Activated T-helper 17 cell treated with anti-CD3 and anti-CD28 coated beads, Interleukin-2, amount 50 U/mL, for 72 hours (primary cell): ENCODE results near the gene HDAC8. TPM values are rescaled to one million over a fixed set of nuclear protein-coding genes. Genes with fewer than 3 reads are reported as not detected.

Source experiments
- ATAC-seq: fragments of 150-1000 bp; cut with Tn5 transposase; replicated peaks from 2 replicates; pipeline ENCODE4 v1.10.0; 2021; ENCODE audit warnings: mild to moderate bottlenecking, moderate library complexity
- H3K27ac Mint-ChIP-seq: one replicate; pipeline ENCODE4 v1.8.0; 2022; ENCODE audit warnings: mixed read lengths
- H3K27me3 Mint-ChIP-seq: one replicate; pipeline ENCODE4 v1.8.0; 2022; ENCODE audit warnings: mixed read lengths
- H3K36me3 Mint-ChIP-seq: one replicate; pipeline ENCODE4 v1.8.0; 2022; ENCODE audit warnings: low read depth, mild to moderate bottlenecking, mixed read lengths
- H3K4me1 Mint-ChIP-seq: one replicate; pipeline ENCODE4 v1.8.0; 2022; ENCODE audit warnings: mixed read lengths
- H3K4me3 Mint-ChIP-seq: one replicate; pipeline ENCODE4 v1.8.0; 2022; ENCODE audit warnings: mild to moderate bottlenecking, mixed read lengths
- H3K9me3 Mint-ChIP-seq: one replicate; pipeline ENCODE4 v1.8.0; 2022; ENCODE audit warnings: mixed read lengths
- total RNA-seq, 2 donors: library from RNA; stranded (reverse); gene quantifications; one replicate each; pipeline ENCODE4 v1.2.3, GENCODE V29; 2022

Gene HDAC8
- total RNA-seq, 2 donors from 2014 or later, result 18.4 to 24.7 TPM

GRCh38 chrX:72317139-72317538 lies 255.5 kb downstream of the HDAC8 start:
- ATAC-seq, result no peak
- Mint-ChIP-seq H3K4me1 (no peaks in the 10 kb centered on the region), H3K27me3 (peaks cover 7% of the 10 kb centered on the region), H3K36me3 (no peaks in the 10 kb centered on the region), H3K4me3 (no peak overlapping the region), H3K27ac (no peak overlapping the region), H3K9me3 (no peaks in the 10 kb centered on the region)

- no peaks in the 10 kb centered on the region for H3K9me3 Mint-ChIP-seq
These were observed 256.1 kb downstream of the HDAC8 start for GRCh38 chrX:72316408-72317110.

GRCh38 chrX:72314881-72315280 lies 257.8 kb downstream of the HDAC8 start:
- Mint-ChIP-seq H3K27me3 (peaks cover 7% of the 10 kb centered on the region), H3K4me3 (no peak overlapping the region), H3K36me3 (no peaks in the 10 kb centered on the region), H3K9me3 (no peaks in the 10 kb centered on the region), H3K27ac (no peak overlapping the region), H3K4me1 (no peaks in the 10 kb centered on the region)
- no peak for ATAC-seq

More at GRCh38 chrX:72316408-72317110, 256.1 kb downstream of the HDAC8 start:
- ATAC-seq, result no peak
- H3K4me3 Mint-ChIP-seq, result no peak overlapping the region
- no peaks in the 10 kb centered on the region for H3K36me3 Mint-ChIP-seq
- H3K4me1 Mint-ChIP-seq, result no peaks in the 10 kb centered on the region
- no peak overlapping the region for H3K27ac Mint-ChIP-seq
- H3K27me3 Mint-ChIP-seq, result peaks cover 7% of the 10 kb centered on the region

GRCh38 chrX:72313707-72314641 lies 258.7 kb downstream of the HDAC8 start:
- ATAC-seq, result no peak
- H3K4me1 Mint-ChIP-seq, result no peaks in the 10 kb centered on the region
- peaks cover 7% of the 10 kb centered on the region for H3K27me3 Mint-ChIP-seq
- no peak overlapping the region for H3K27ac Mint-ChIP-seq
- H3K9me3 Mint-ChIP-seq, result no peaks in the 10 kb centered on the region
- H3K4me3 Mint-ChIP-seq, result no peak overlapping the region
- H3K36me3 Mint-ChIP-seq, result no peaks in the 10 kb centered on the region

- H3K27me3 Mint-ChIP-seq, result peaks cover 17% of the 10 kb centered on the region
These were observed 260.2 kb downstream of the HDAC8 start for GRCh38 chrX:72312311-72312940.

GRCh38 chrX:72309297-72310071 lies 263.2 kb downstream of the HDAC8 start:
- Mint-ChIP-seq H3K36me3 (no peaks in the 10 kb centered on the region), H3K4me3 (peak overlapping the region; percentile 77), H3K27me3 (peaks cover 27% of the 10 kb centered on the region), H3K27ac (no peak overlapping the region), H3K4me1 (no peaks in the 10 kb centered on the region), H3K9me3 (no peaks in the 10 kb centered on the region)
- no peak for ATAC-seq

More at GRCh38 chrX:72312311-72312940, 260.2 kb downstream of the HDAC8 start:
- Mint-ChIP-seq H3K9me3 (no peaks in the 10 kb centered on the region), H3K27ac (no peak overlapping the region), H3K4me3 (no peak overlapping the region), H3K4me1 (no peaks in the 10 kb centered on the region), H3K36me3 (no peaks in the 10 kb centered on the region)
- no peak for ATAC-seq

GRCh38 chrX:72308566-72309296 lies 263.9 kb downstream of the HDAC8 start:
- H3K4me3 Mint-ChIP-seq, result peak overlapping the region; percentile 77
- no peaks in the 10 kb centered on the region for H3K9me3 Mint-ChIP-seq
- H3K27me3 Mint-ChIP-seq, result peaks cover 30% of the 10 kb centered on the region
- no peak overlapping the region for H3K27ac Mint-ChIP-seq
- no peaks in the 10 kb centered on the region for H3K4me1 Mint-ChIP-seq
- no peaks in the 10 kb centered on the region for H3K36me3 Mint-ChIP-seq
- no peak for ATAC-seq

GRCh38 chrX:72308209-72308565 lies 264.5 kb downstream of the HDAC8 start:
- no peak for ATAC-seq
- Mint-ChIP-seq H3K36me3 (no peaks in the 10 kb centered on the region), H3K9me3 (no peaks in the 10 kb centered on the region), H3K4me3 (peak overlapping the region; percentile 77), H3K27me3 (peaks cover 27% of the 10 kb centered on the region), H3K4me1 (no peaks in the 10 kb centered on the region), H3K27ac (no peak overlapping the region)

GRCh38 chrX:72307646-72308051 lies 265.0 kb downstream of the HDAC8 start:
- no peak for ATAC-seq
- no peaks in the 10 kb centered on the region for H3K4me1 Mint-ChIP-seq
- no peaks in the 10 kb centered on the region for H3K36me3 Mint-ChIP-seq

GRCh38 chrX:72306851-72307645 lies 265.6 kb downstream of the HDAC8 start:
- peak; percentile 14 for ATAC-seq
- Mint-ChIP-seq H3K4me3 (peak overlapping the region; percentile 77), H3K4me1 (no peaks in the 10 kb centered on the region), H3K36me3 (no peaks in the 10 kb centered on the region), H3K9me3 (no peaks in the 10 kb centered on the region), H3K27me3 (peaks cover 34% of the 10 kb centered on the region), H3K27ac (no peak overlapping the region)

More at GRCh38 chrX:72307646-72308051, 265.0 kb downstream of the HDAC8 start:
- H3K27me3 Mint-ChIP-seq, result peaks cover 31% of the 10 kb centered on the region
- no peak overlapping the region for H3K27ac Mint-ChIP-seq
- no peaks in the 10 kb centered on the region for H3K9me3 Mint-ChIP-seq
- peak overlapping the region; percentile 77 for H3K4me3 Mint-ChIP-seq

GRCh38 chrX:72306085-72306801 lies 266.4 kb downstream of the HDAC8 start:
- ATAC-seq, result no peak
- no peak overlapping the region for H3K27ac Mint-ChIP-seq
- no peaks in the 10 kb centered on the region for H3K9me3 Mint-ChIP-seq
- no peaks in the 10 kb centered on the region for H3K36me3 Mint-ChIP-seq
- no peaks in the 10 kb centered on the region for H3K4me1 Mint-ChIP-seq
- H3K4me3 Mint-ChIP-seq, result peak overlapping the region; percentile 77
- H3K27me3 Mint-ChIP-seq, result peaks cover 34% of the 10 kb centered on the region

- no peaks in the 10 kb centered on the region for H3K9me3 Mint-ChIP-seq
These were observed 267.2 kb downstream of the HDAC8 start, which contains the start of gene CITED1 for GRCh38 chrX:72305286-72306084. TSS of gene CITED1 (minus strand) at chrX:72305914. CDS start at chrX:72302869, 3,045 bp downstream.

More at GRCh38 chrX:72305286-72306084, 267.2 kb downstream of the HDAC8 start, which contains the start of gene CITED1:
- Mint-ChIP-seq H3K27ac (no peak within 1 kb of the TSS), H3K36me3 (no peaks in the 10 kb centered on the region), H3K27me3 (peaks cover 37% of the 10 kb centered on the region), H3K4me3 (peak within 1 kb of the TSS; percentile 77), H3K4me1 (no peaks in the 10 kb centered on the region)
- ATAC-seq, result peak; percentile 32
